Glomerular visceral epithelial cell (primary cell): ENCODE results near the gene ORAI2.
"Not testable (repeated sequence)": the region's sequence is repeated elsewhere in the genome, so short reads cannot be mapped to it uniquely, and the experiment has no call there.

ENCODE experiments used
- DNase-seq: peaks from one replicate; pipeline ENCODE4 v3.0.0-alpha.2; 2016; ENCODE audit errors: extremely low spot score

ORAI2 gene

GRCh38 chr7:102447311-102447710 is 13.9 kb downstream of the ORAI2 start:
- no peak for DNase-seq

GRCh38 chr7:102449136-102449535 is 15.8 kb downstream of the ORAI2 start:
- DNase-seq = no peak

GRCh38 chr7:102450242-102450641 is 16.9 kb downstream of the ORAI2 start:
- no peak for DNase-seq

GRCh38 chr7:102451371-102452054 is 18.1 kb downstream of the ORAI2 start:
- DNase-seq = peak; percentile 27

GRCh38 chr7:102452451-102452850 is 19.1 kb downstream of the ORAI2 start:
- no peak for DNase-seq

- no peak for DNase-seq
Observed at GRCh38 chr7:102453319-102453718, 19.9 kb downstream of the ORAI2 start.

DNA sequence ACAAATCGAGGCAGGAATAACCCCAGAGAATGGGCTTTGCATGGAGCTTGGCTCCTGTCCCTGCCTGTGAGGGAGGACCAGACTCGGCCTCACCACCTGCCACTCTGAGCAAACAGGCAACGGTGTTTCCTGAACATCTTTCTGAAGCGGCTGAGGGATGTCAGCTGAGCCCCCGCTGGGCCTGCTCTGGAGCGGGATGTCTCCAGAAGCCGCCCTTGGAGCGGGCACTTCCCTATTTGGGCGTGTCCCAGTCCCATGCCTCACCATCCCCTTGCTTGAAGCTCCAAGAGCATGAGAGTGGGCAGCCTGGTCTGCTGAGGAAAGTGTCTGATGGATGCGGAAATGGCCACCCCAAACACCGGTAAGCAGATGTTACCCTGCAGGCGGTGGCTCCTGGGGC is 21.1 kb downstream of the ORAI2 start:
- no peak for DNase-seq

DNA sequence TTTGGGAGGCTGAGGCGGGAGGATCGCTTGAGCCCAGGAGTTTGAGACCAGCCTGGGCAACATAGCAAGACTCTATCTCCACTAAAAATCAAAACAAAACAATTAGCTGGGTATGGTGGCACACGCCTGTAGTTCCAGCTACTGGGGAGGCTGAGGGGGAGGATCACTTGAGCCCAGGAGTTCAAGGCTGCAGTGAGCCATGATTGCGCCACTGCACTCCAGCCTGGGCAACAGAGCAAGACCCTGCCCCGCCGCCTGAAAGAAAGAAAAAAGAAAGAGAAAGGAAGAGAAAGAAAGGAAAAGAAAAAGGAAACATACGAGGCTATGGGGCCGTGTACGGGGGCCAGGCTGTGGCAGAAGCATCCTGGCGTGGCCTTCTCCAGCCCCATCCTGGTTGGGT is 21.6 kb downstream of the ORAI2 start:
- not testable (repeated sequence) for DNase-seq

DNA sequence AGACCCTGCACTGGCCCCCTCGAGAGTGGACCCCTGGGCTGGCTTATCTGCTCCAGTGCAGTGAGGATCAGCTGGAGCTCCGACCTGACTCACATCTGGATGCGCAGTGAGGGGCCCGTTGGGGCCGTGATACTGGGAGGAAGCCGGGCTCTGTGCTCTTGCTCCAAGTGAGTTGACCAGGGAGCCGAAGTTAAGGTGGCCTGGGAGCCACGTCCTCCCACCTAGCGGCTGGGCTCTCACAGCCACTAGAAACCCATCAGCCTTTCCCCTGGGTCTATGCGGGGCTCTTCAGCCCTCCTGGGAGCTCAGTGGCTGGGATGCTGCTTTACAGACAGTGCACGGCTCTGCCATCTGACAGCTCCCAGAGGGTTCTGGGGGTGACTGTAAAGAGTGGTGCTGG is 22.2 kb downstream of the ORAI2 start:
- no peak for DNase-seq

- no peak for DNase-seq
Observed at GRCh38 chr7:102456327-102456726, 23.0 kb downstream of the ORAI2 start.

DNA sequence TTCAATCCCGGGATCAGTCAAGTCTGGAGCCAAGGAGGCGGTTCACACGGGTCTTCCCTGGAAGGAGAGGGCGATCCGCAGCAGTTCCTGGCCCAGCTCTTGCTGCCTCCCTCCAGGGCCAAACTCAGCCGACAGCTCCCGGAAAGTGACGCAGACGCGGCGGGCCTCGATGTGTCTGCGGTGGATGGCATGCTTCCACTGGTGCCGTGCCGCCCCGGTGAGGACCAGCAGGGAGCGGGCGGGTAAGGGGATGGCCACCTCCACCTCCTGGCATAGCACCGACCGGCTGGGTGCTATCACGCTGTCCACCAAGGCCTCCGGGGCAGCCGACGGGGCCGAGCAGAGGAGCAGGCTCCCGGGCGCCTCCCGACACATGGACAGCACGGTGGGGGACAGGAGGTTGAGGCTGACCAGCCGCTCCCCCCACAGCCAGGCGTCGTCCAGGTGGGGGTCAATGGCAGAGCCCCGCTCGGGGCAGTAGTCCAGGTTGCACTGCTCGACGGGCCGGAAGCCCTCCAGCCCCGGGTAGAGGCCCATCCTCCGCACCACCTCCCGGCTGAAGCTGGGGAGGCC is 24.1 kb downstream of the ORAI2 start:
- no peak for DNase-seq

GRCh38 chr7:102459221-102459844 is 26.0 kb downstream of the ORAI2 start:
- no peak for DNase-seq

- DNase-seq = no peak
Observed at GRCh38 chr7:102460467-102460866, 27.1 kb downstream of the ORAI2 start.

DNA sequence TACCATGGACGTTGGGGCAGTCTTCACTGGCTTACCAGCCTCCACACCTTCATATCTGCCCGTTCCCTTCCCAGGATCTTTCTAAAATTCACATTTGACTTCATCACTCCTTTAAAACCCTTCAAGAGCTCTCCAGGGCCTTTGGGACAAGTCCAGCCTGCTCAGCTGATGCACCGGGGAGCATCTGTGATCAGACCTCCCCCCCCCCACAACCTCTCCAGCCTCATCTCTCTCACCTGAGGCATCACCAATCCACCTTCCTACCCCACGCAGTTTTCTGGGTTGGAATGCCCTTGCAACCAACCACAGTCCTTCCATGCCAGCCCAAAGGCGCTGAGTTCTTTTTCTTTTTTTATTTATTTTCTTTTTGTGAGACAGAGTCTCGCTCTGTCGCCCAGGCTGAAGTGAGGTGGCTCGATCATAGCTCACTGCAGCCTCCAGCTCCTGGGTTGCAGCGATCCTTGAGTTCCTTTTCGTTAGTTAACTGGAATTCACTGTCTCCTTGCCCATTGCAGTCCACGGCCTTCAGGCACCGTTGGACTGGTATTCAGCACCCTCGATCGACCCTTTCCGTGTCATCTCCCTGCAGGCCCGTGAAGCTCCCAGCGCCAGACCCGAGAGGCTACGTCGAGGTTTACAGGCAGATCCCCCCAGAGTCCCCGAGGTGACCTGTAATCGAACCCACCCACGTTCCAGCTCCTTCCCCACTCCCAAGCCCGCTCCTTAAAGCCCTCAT is 30.6 kb downstream of the ORAI2 start:
- DNase-seq = peak; percentile 26

DNA sequence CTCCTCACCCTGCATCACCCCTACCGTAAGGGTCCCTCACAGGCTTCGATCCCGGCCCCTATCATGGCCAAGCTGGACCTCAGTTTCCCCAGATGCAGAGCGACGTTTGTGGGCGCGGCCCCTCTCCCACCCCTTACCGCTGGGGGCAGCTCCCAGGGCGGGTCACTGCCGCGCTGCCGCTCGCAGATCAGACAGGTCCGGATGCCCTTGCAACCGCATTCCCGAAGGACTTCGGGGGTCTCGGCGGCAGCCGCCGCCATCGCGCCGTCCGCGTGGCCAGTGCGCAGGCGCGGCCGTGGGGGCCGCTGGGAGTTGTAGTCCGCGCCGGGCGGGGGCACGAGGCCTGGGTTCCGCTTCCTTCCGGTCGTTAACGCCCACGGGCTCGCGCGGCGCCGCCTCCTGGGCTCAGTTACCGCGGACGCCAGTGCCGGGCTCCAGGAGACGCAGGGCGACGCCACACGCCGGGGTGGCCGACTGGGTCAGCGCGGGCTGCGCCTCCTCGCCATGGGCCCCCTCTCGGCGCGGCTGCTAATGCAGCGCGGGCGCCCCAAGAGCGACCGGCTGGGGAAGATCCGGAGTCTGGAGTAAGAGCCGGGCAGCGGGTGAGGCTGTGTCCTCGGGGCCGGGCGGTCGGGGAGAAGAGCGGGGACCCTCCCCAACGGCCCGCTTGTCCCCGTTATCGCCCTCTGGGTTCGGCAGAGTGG is 31.4 kb downstream of the ORAI2 start, which contains the start of the genes ALKBH4 and LRWD1:
Gene ALKBH4, minus strand, starts transcription at position 287 of the 704 bp plus-strand sequence. Its CDS starts 27 bp downstream, at position 260.
Gene LRWD1, plus strand, starts transcription at position 408 of the 704 bp plus-strand sequence. Its CDS starts 97 bp downstream, at position 505.
- peak; percentile 93 for DNase-seq

GRCh38 chr7:102466097-102466496 is 32.7 kb downstream of the ORAI2 start:
- no peak for DNase-seq

GRCh38 chr7:102467581-102468477 is 34.5 kb downstream of the ORAI2 start:
- no peak for DNase-seq

DNA sequence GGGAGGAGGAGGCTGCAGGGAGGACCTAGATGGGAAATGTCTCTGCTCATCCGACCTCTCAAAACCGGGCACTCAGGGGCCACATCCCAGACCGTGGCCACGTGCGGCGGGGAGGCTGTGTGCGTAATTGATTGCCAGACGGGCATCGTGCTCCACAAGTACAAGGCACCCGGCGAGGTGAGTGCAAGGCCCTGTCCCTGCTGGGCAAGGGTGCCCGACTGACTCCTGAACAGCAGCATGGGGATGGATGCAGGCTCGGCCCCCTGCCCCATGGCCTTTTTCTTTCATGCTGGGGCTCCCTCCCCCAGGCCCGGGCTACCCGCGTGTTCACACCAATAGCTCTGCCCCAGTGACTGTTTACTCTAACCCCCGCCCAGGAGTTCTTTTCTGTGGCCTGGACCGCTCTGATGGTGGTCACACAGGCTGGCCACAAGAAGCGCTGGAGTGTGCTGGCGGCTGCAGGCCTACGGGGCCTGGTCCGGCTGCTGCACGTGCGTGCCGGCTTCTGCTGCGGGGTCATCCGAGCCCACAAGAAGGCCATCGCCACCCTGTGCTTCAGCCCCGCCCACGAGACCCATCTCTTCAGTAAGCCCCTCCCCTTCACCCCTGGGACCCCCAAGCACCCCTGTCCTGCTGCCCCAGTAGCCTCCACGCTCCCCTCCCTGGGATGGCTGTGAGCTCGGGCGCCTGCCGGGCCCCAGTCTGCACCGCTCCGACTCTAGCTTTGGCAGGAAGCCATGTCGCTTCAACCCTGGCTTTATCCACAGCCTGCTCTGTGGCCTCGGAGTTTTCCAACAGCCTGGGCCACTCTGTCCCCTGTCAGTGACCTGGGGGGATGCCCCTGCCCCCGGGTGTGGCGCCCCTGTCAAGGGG is 35.3 kb downstream of the ORAI2 start:
- DNase-seq = peak; percentile 41

DNA sequence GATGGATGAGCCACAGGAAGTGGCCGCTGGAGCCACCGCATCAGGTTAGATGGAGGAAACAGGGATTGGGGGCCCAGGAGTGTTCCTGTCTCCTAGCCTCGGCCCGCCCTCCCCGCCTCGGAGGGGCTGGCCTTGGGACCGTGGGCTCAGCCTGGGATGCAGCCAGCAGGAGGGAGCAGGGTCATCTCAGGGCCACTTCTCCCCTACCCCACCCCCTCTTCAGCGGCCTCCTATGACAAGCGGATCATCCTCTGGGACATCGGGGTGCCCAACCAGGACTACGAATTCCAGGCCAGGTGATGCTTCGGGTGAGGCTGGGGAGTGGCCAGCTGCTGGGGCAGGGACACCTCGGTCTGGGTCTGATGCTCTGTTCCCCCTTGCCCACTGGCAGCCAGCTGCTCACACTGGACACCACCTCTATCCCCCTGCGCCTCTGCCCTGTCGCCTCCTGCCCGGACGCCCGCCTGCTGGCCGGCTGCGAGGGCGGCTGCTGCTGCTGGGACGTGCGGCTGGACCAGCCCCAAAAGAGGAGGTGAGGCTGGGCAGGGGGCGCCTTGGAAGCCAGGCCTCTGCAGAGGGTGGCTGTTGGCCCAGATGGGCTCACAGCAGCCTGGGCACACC is 36.1 kb downstream of the ORAI2 start:
- no peak for DNase-seq
